ENCODE measurements around the gene PSMA2.

PSMA2 gene

DNA sequence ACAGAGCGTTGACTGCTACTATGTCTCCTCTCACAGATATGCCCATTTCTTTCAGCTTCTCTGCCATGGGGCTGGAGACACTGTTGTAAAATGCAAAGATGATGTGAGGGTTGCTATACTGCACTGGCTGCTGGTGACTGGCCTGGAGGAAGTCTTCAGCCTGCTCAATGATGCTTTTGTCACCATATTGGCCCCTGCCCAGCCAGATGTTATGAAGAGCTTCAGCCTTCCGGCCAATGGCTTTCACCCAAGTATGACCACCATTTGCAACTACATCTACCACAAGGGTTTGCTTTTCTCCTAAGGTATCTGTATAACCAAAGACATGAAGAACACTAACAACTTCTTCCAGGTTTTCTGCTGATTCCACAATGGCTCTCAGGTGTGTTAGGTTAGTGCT, 21.7 kb downstream of the PSMA2 start:
- ATAC-seq (ENCODE audit: insufficient read depth, low read depth) (no peak), DNase-seq (no peak)
- no peak overlapping the region for H3K27ac ChIP-seq (ENCODE audit: low read length)
- no peak overlapping the region for H3K9ac ChIP-seq (ENCODE audit: low read depth, low read length)
- H3K4me1 ChIP-seq (ENCODE audit: insufficient read depth, low read length): peaks cover 41% of the 10 kb centered on the region
- H4K20me1 ChIP-seq (ENCODE audit: insufficient read depth, low read length): no peaks in the 10 kb centered on the region
- H3K27me3 ChIP-seq (ENCODE audit: insufficient read depth, low read length, poor library complexity): no peaks in the 10 kb centered on the region
- peaks cover 8% of the 10 kb centered on the region; the same call in 1 of the 2 replicates for H3K36me3 ChIP-seq (ENCODE audit: insufficient read depth, low read length)
- no peak overlapping the region for H2AFZ ChIP-seq (ENCODE audit: low read depth, low read length)
- TF ChIP-seq, protein P1, sequence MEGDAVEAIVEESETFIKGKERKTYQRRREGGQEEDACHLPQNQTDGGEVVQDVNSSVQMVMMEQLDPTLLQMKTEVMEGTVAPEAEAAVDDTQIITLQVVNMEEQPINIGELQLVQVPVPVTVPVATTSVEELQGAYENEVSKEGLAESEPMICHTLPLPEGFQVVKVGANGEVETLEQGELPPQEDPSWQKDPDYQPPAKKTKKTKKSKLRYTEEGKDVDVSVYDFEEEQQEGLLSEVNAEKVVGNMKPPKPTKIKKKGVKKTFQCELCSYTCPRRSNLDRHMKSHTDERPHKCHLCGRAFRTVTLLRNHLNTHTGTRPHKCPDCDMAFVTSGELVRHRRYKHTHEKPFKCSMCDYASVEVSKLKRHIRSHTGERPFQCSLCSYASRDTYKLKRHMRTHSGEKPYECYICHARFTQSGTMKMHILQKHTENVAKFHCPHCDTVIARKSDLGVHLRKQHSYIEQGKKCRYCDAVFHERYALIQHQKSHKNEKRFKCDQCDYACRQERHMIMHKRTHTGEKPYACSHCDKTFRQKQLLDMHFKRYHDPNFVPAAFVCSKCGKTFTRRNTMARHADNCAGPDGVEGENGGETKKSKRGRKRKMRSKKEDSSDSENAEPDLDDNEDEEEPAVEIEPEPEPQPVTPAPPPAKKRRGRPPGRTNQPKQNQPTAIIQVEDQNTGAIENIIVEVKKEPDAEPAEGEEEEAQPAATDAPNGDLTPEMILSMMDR (IDR thresholded peaks at IDR 0.05; ENCODE audit: borderline replicate concordance, extremely low read depth, low read length, poor library complexity, severe bottlenecking): no peak
- H3K4me3 ChIP-seq (ENCODE audit: low read depth in 1 of 2, low read length in 2 of 2): no peak overlapping the region; a peak in 1 of 4 replicates
- peaks cover 12% of the 10 kb centered on the region for H3K79me2 ChIP-seq (ENCODE audit: insufficient read depth, low read length)
- H3K4me2 ChIP-seq (ENCODE audit: insufficient read depth, low read length): peak overlapping the region; percentile 88; the same call in 1 of the 2 replicates
- no peaks in the 10 kb centered on the region for H3K9me3 ChIP-seq (ENCODE audit: insufficient read depth, low read length, severe bottlenecking)

DNA sequence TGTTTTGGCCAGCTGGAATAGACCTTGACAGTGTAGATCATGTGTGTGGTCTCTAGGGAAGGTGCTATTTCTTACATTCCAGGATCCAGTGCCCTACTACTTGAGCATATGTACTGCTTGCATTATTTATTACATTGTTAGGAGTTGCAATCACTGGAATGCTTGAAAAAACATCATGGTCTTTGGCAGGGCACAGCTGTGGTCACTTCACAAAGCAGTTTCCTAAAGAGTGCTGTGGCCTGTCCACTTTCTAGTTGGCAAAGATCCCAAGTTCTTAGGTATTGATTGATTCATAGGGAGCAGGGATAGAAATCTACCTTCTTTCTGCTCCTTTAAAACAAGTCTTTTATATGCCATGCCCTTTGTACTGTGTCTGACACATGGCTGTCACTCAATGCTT, 24.7 kb downstream of the PSMA2 start:
- TF ChIP-seq, protein P1 (IDR thresholded peaks at IDR 0.05; ENCODE audit: borderline replicate concordance, extremely low read depth, low read length, poor library complexity, severe bottlenecking): no peak
- TF ChIP-seq EZH2 (IDR thresholded peaks at IDR 0.05; ENCODE audit: borderline replicate concordance, low read depth, low read length, severe bottlenecking): no peak
- ATAC-seq (ENCODE audit: insufficient read depth, low read depth) (no peak), DNase-seq (no peak)
- Histone ChIP-seq H3K4me1 (ENCODE audit: insufficient read depth, low read length) (peaks cover 15% of the 10 kb centered on the region), H3K79me2 (ENCODE audit: insufficient read depth, low read length) (peaks cover 12% of the 10 kb centered on the region), H3K36me3 (ENCODE audit: insufficient read depth, low read length) (no peaks in the 10 kb centered on the region), H4K20me1 (ENCODE audit: insufficient read depth, low read length) (no peaks in the 10 kb centered on the region), H3K27me3 (ENCODE audit: insufficient read depth, low read length, poor library complexity) (no peaks in the 10 kb centered on the region), H3K9me3 (ENCODE audit: insufficient read depth, low read length, severe bottlenecking) (no peaks in the 10 kb centered on the region), H2AFZ (ENCODE audit: low read depth, low read length) (no peak overlapping the region), H3K27ac (ENCODE audit: low read length) (no peak overlapping the region), H3K4me2 (ENCODE audit: insufficient read depth, low read length) (no peak overlapping the region), H3K9ac (ENCODE audit: low read depth, low read length) (no peak overlapping the region), H3K4me3 (ENCODE audit: low read depth in 1 of 2, low read length in 2 of 2) (no peak overlapping the region)

DNA sequence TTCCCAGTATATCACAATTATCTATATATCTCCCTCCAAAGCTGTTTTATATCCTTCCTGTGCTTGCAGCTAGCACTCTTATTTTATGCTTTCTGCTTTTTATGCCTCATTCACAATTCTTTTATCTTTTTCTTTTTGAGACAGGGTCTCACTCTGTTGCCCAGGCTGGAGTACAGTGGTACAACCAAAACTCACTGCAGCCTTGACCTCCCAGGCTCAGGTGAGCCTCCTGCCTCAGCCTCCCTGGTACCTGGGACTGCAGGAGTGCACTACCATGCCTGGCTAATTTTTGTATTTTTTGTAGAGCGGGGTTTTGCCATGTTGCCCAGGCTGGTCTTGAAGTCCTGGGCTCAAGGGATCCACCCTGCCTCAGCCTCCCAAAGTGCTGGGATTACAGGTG, 25.8 kb downstream of the PSMA2 start:
- Histone ChIP-seq H4K20me1 (ENCODE audit: insufficient read depth, low read length) (no peaks in the 10 kb centered on the region), H3K4me1 (ENCODE audit: insufficient read depth, low read length) (peaks cover 10% of the 10 kb centered on the region), H3K36me3 (ENCODE audit: insufficient read depth, low read length) (no peaks in the 10 kb centered on the region), H3K27ac (ENCODE audit: low read length) (no peak overlapping the region), H3K79me2 (ENCODE audit: insufficient read depth, low read length) (peaks cover 7% of the 10 kb centered on the region), H2AFZ (ENCODE audit: low read depth, low read length) (no peak overlapping the region), H3K27me3 (ENCODE audit: insufficient read depth, low read length, poor library complexity) (no peaks in the 10 kb centered on the region), H3K9ac (ENCODE audit: low read depth, low read length) (no peak overlapping the region), H3K4me3 (ENCODE audit: low read depth in 1 of 2, low read length in 2 of 2) (no peak overlapping the region), H3K9me3 (ENCODE audit: insufficient read depth, low read length, severe bottlenecking) (no peaks in the 10 kb centered on the region), H3K4me2 (ENCODE audit: insufficient read depth, low read length) (no peak overlapping the region)
- ATAC-seq (ENCODE audit: insufficient read depth, low read depth) (no peak), DNase-seq (no peak)
- TF ChIP-seq EZH2 (IDR thresholded peaks at IDR 0.05; ENCODE audit: borderline replicate concordance, low read depth, low read length, severe bottlenecking): no peak
- TF ChIP-seq, protein P1 (IDR thresholded peaks at IDR 0.05; ENCODE audit: borderline replicate concordance, extremely low read depth, low read length, poor library complexity, severe bottlenecking): no peak

DNA sequence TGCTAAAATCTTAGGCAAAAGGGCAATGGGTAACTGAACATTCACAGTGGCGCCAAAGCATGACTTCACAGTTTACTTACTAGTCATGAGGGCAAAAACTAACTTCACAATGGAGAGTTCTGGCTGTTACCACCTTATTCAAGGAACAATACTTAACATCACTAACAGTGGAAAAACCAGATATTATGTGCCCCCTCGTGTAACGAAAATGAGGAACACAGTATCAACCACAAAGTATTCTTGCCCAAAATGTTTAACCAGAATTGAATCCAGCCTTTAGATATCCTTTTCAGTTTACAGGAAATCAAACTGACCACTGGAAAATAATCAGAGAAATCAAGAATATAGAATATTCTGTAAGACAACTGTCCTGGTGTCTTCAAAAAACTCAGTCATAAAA, 29.6 kb downstream of the PSMA2 start:
- Histone ChIP-seq H3K4me2 (ENCODE audit: insufficient read depth, low read length) (no peak overlapping the region), H2AFZ (ENCODE audit: low read depth, low read length) (no peak overlapping the region), H3K4me3 (ENCODE audit: low read depth in 1 of 2, low read length in 2 of 2) (no peak overlapping the region), H3K27ac (ENCODE audit: low read length) (no peak overlapping the region), H4K20me1 (ENCODE audit: insufficient read depth, low read length) (no peaks in the 10 kb centered on the region), H3K27me3 (ENCODE audit: insufficient read depth, low read length, poor library complexity) (no peaks in the 10 kb centered on the region), H3K79me2 (ENCODE audit: insufficient read depth, low read length) (no peaks in the 10 kb centered on the region), H3K36me3 (ENCODE audit: insufficient read depth, low read length) (no peaks in the 10 kb centered on the region), H3K9ac (ENCODE audit: low read depth, low read length) (no peak overlapping the region), H3K9me3 (ENCODE audit: insufficient read depth, low read length, severe bottlenecking) (no peaks in the 10 kb centered on the region), H3K4me1 (ENCODE audit: insufficient read depth, low read length) (no peaks in the 10 kb centered on the region)
- DNase-seq (no peak), ATAC-seq (ENCODE audit: insufficient read depth, low read depth) (no peak)
- TF ChIP-seq, protein P1 (IDR thresholded peaks at IDR 0.05; ENCODE audit: borderline replicate concordance, extremely low read depth, low read length, poor library complexity, severe bottlenecking): no peak
- no peak for TF ChIP-seq EZH2 (IDR thresholded peaks at IDR 0.05; ENCODE audit: borderline replicate concordance, low read depth, low read length, severe bottlenecking)
